Gastroesophageal sphincter (tissue), 4 donors: ENCODE measurements around the gene CYP1A2. TPM values are rescaled to one million over a fixed set of nuclear protein-coding genes. Genes with fewer than 3 reads are reported as not detected.

Experiments used
- ATAC-seq: fragments of 150-250 bp; one replicate; pipeline ENCODE4 v1.9.1; 2016; ENCODE audit warnings: mild to moderate bottlenecking, moderate library complexity
- H3K27ac ChIP-seq, 4 donors: fragments of 200-600 bp; sonication (generic) in 3 of 4; 1 replicate in 3 of 4; 2 replicates in 1 of 4; pipeline ENCODE4 v1.5.1; 2016 to 2019
- H3K27me3 ChIP-seq: fragments of 200-600 bp; sonication (generic); one replicate; pipeline ENCODE4 v1.5.1; 2019
- H3K36me3 ChIP-seq, 2 donors: fragments of 200-600 bp; sonication (generic); one replicate each; pipeline ENCODE4 v1.5.1; 2019; ENCODE audit warnings: control low read depth in 1 of 2
- H3K4me1 ChIP-seq, 3 donors: fragments of 200-600 bp; sonication (generic); 1 replicate in 2 of 3; 2 replicates in 1 of 3; pipeline ENCODE4 v1.5.1; 2016 to 2019; ENCODE audit warnings: control low read depth in 2 of 3
- H3K4me3 ChIP-seq, 2 donors: fragments of 200-600 bp; sonication (generic); one replicate each; pipeline ENCODE4 v1.5.1; 2019; ENCODE audit warnings: mild to moderate bottlenecking in 1 of 2, moderate library complexity in 1 of 2
- H3K9me3 ChIP-seq, 3 donors: fragments of 200-600 bp; sonication (generic); one replicate each; pipeline ENCODE4 v1.5.1; 2017 to 2019; ENCODE audit warnings: control low read depth in 2 of 3
- CTCF ChIP-seq, 4 experiments: fragments of 200-600 bp in 2 of 4; fragments of 450-650 bp in 2 of 4; sonication (generic) in 1 of 4; IDR thresholded peaks; one replicate each; pipeline ENCODE4 v1.5.1; 2017 to 2019; ENCODE audit warnings: antibody characterized with exemption in 4 of 4, mild to moderate bottlenecking in 2 of 4, moderate library complexity in 2 of 4
- EP300 ChIP-seq: sonication (generic); formaldehyde crosslinking; IDR thresholded peaks from one replicate; pipeline ENCODE4 v1.6.1; 2017; ENCODE audit warnings: antibody characterized with exemption, mild to moderate bottlenecking
- POLR2A ChIP-seq, 2 donors: fragments of 450-650 bp; IDR thresholded peaks; one replicate each; pipeline ENCODE4 v1.6.1; 2017; ENCODE audit warnings: antibody characterized with exemption in 2 of 2, mild to moderate bottlenecking in 2 of 2, moderate library complexity in 1 of 2
- POLR2AphosphoS5 ChIP-seq: sonication (generic); formaldehyde crosslinking; IDR thresholded peaks from one replicate; pipeline ENCODE4 v1.6.1; 2017; ENCODE audit warnings: antibody characterized with exemption
- WGBS, 2 donors: methylation state at CpG; one replicate each; pipeline ENCODE4 v1.1.5; 2018; ENCODE audit warnings: low coverage in 1 of 2; 5-methylcytosine and 5-hydroxymethylcytosine counted together
- total RNA-seq, 4 donors: library from RNA; depleted of rRNA; stranded (reverse); fragments of >200 nt; gene quantifications; one replicate each; pipeline ENCODE4 v1.1.0, GENCODE V29; 2016

The CYP1A2 gene
- total RNA-seq, 4 donors from 2014 or later = not detected

GRCh38 chr15:74789741-74790079, 41.1 kb downstream of the CYP1A2 start:
- H3K27me3 ChIP-seq = no peaks in the 10 kb centered on the region
- WGBS, 2 donors = 33 to 43% methylated on average over 1 of the region's 3 CpGs
- H3K4me3 ChIP-seq = peak overlapping the region in 1 of 2 donors; percentile 1
- no peaks in the 10 kb centered on the region for H3K9me3 ChIP-seq
- TF ChIP-seq EP300 (no peak), POLR2A (IDR thresholded peaks at IDR 0.05) (no peak), CTCF (IDR thresholded peaks at IDR 0.05) (no peak), POLR2AphosphoS5 (no peak)
- H3K36me3 ChIP-seq = peaks cover 0 to 1% of the 10 kb centered on the region in 2 donors
- no peak for ATAC-seq
- peak overlapping the region in 3 of 4 donors; percentile 56 to 87 (median 70) for H3K27ac ChIP-seq
- peaks cover 0 to 96% (median 62%) of the 10 kb centered on the region in 3 donors for H3K4me1 ChIP-seq

- H3K4me1 ChIP-seq = peaks cover 0 to 94% (median 57%) of the 10 kb centered on the region in 3 donors
- peak overlapping the region in 1 of 2 donors; percentile 1 for H3K4me3 ChIP-seq
- ATAC-seq = peak; percentile 23
These were observed 41.7 kb downstream of the CYP1A2 start for GRCh38 chr15:74790080-74790916.

GRCh38 chr15:74791007-74791406, 42.4 kb downstream of the CYP1A2 start:
- Histone ChIP-seq H3K36me3 (peaks cover 0 to 4% of the 10 kb centered on the region in 2 donors), H3K27ac (no peak overlapping the region), H3K9me3 (no peaks in the 10 kb centered on the region), H3K4me3 (no peak overlapping the region), H3K4me1 (peaks cover 0 to 87% (median 50%) of the 10 kb centered on the region in 3 donors), H3K27me3 (no peaks in the 10 kb centered on the region)
- no peak for ATAC-seq
- no peak for TF ChIP-seq CTCF (IDR thresholded peaks at IDR 0.05)
- no peak for TF ChIP-seq POLR2A (IDR thresholded peaks at IDR 0.05)
- TF ChIP-seq POLR2AphosphoS5 = no peak
- TF ChIP-seq EP300 = no peak
- 63 to 64% methylated on average over 1 of the region's 1 CpG for WGBS, 2 donors

More at GRCh38 chr15:74790080-74790916, 41.7 kb downstream of the CYP1A2 start:
- Histone ChIP-seq H3K36me3 (peaks cover 0 to 4% of the 10 kb centered on the region in 2 donors), H3K27me3 (no peaks in the 10 kb centered on the region), H3K27ac (peak overlapping the region in 3 of 4 donors; percentile 56 to 87 (median 70)), H3K9me3 (no peaks in the 10 kb centered on the region)
- TF ChIP-seq CTCF (IDR thresholded peaks at IDR 0.05) = no peak
- TF ChIP-seq POLR2AphosphoS5 = peak; percentile 9
- TF ChIP-seq POLR2A (IDR thresholded peaks at IDR 0.05) = no peak
- no peak for TF ChIP-seq EP300
- WGBS, 2 donors = 24 to 47% methylated on average over 3 to 6 of the region's 15 CpGs

- no peak overlapping the region for H3K27ac ChIP-seq
- no peaks in the 10 kb centered on the region for H3K27me3 ChIP-seq
- peaks cover 0 to 4% of the 10 kb centered on the region in 2 donors for H3K36me3 ChIP-seq
- H3K4me3 ChIP-seq = no peak overlapping the region
- no peaks in the 10 kb centered on the region for H3K9me3 ChIP-seq
- TF ChIP-seq CTCF (IDR thresholded peaks at IDR 0.05) (no peak), POLR2A (IDR thresholded peaks at IDR 0.05) (no peak), EP300 (no peak), POLR2AphosphoS5 (no peak)
- H3K4me1 ChIP-seq = peaks cover 0 to 81% (median 43%) of the 10 kb centered on the region in 3 donors
- 80 to 100% methylated on average over 1 of the region's 7 CpGs for WGBS, 2 donors
- no peak for ATAC-seq
These were observed 43.0 kb downstream of the CYP1A2 start for GRCh38 chr15:74791667-74792066.
